Adrenal gland (tissue), 5 donors: ENCODE results near the gene SINHCAF.

Source experiments
- POLR2A ChIP-seq, 2 donors: fragments of 450-650 bp; IDR thresholded peaks; one replicate each; pipeline ENCODE4 v1.6.1; 2017; ENCODE audit warnings: antibody characterized with exemption in 2 of 2, mild to moderate bottlenecking in 2 of 2, moderate library complexity in 1 of 2
- TF ChIP-seq, protein P1 (sequence below), 6 experiments: fragments of 450-650 bp in 4 of 6; fragments of 200-600 bp in 2 of 6; sonication (generic) in 1 of 6; IDR thresholded peaks; 1 replicate in 5 of 6; 2 replicates in 1 of 6; pipeline versions ENCODE4 v1.5.1 to v1.8.0; 2016 to 2021; ENCODE audit warnings: antibody characterized with exemption in 6 of 6, mild to moderate bottlenecking in 2 of 6, moderate library complexity in 1 of 6
- donor health status: DM: no; HTN: no; CAD: no.

DNA sequence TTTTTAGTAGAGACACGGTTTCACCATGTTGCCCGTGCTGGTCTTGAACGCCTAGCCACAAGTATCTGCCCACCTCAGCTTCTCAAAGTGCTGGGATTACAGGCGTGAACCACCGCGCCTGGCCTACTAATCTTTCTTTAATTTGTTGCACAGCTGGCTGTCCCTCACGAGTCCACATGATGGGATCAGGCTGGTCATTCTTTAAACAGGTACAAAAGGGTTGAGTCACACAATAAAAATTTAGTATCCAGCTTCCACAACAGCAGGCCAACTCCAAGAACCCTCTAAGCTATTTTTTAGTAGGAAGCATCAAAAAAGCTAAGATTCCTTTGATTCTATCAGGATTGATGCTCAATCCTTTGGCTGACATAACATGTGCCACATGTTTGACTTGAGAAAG is 17.8 kb downstream of the SINHCAF start:
- TF ChIP-seq, protein P1, sequence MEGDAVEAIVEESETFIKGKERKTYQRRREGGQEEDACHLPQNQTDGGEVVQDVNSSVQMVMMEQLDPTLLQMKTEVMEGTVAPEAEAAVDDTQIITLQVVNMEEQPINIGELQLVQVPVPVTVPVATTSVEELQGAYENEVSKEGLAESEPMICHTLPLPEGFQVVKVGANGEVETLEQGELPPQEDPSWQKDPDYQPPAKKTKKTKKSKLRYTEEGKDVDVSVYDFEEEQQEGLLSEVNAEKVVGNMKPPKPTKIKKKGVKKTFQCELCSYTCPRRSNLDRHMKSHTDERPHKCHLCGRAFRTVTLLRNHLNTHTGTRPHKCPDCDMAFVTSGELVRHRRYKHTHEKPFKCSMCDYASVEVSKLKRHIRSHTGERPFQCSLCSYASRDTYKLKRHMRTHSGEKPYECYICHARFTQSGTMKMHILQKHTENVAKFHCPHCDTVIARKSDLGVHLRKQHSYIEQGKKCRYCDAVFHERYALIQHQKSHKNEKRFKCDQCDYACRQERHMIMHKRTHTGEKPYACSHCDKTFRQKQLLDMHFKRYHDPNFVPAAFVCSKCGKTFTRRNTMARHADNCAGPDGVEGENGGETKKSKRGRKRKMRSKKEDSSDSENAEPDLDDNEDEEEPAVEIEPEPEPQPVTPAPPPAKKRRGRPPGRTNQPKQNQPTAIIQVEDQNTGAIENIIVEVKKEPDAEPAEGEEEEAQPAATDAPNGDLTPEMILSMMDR (IDR thresholded peaks at IDR 0.05) = no peak
- TF ChIP-seq POLR2A (IDR thresholded peaks at IDR 0.05) = no peak
